CD1c-positive myeloid dendritic cell (primary cell): ENCODE measurements around the gene RNF8.
A peak's percentile ranks its signal among the peaks of the same experiment; 100 is the strongest.
"Not testable (repeated sequence)": the region's sequence is repeated elsewhere in the genome, so short reads cannot be mapped to it uniquely, and the experiment has no call there.

Experiments
- DNase-seq: peaks from one replicate; pipeline ENCODE4 v3.0.0-alpha.2; 2016; ENCODE audit errors: extremely low spot score

RNF8 gene, protein sequence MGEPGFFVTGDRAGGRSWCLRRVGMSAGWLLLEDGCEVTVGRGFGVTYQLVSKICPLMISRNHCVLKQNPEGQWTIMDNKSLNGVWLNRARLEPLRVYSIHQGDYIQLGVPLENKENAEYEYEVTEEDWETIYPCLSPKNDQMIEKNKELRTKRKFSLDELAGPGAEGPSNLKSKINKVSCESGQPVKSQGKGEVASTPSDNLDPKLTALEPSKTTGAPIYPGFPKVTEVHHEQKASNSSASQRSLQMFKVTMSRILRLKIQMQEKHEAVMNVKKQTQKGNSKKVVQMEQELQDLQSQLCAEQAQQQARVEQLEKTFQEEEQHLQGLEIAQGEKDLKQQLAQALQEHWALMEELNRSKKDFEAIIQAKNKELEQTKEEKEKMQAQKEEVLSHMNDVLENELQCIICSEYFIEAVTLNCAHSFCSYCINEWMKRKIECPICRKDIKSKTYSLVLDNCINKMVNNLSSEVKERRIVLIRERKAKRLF

GRCh38 chr6:37353761-37354525 is at the start of gene RNF8:
Gene RNF8, plus strand, starts transcription at chr6:37353983. Its CDS starts 182 bp downstream, at chr6:37354165.
- peak; percentile 84 for DNase-seq

GRCh38 chr6:37304766-37305165 is 49.0 kb upstream of the RNF8 start:
- DNase-seq: no peak

DNA sequence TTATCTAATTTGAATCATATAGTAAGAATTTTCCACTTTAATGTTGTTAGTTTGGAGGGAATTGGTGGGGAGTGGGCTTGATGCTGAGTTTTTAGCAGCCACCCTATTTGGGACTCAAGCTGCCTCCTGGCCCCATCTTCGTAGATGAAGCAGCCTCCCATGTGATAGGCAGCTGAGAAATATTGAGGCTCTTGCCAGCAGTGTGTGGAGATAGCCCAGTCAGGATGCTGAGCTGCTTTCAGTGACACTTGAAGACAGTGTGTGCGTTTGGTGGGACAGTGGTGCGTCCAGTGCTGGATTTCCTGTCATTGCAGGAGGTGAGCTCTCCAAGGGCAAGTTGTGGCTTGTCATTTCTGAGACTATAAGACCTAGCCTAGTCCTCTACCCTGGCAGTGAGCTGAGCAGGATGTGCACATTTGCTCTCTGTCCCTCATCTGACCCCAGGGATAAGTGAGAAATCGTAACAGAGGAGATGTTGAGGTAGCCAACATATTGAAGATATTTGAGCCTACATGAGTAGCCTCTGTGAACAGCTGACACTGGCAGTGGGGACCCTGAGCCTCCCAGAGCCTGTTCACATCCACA is 47.9 kb upstream of the RNF8 start:
- DNase-seq: no peak

GRCh38 chr6:37306624-37307222 is 47.1 kb upstream of the RNF8 start:
- DNase-seq: no peak

GRCh38 chr6:37307484-37307883 is 46.3 kb upstream of the RNF8 start:
- DNase-seq: not testable (repeated sequence)

DNA sequence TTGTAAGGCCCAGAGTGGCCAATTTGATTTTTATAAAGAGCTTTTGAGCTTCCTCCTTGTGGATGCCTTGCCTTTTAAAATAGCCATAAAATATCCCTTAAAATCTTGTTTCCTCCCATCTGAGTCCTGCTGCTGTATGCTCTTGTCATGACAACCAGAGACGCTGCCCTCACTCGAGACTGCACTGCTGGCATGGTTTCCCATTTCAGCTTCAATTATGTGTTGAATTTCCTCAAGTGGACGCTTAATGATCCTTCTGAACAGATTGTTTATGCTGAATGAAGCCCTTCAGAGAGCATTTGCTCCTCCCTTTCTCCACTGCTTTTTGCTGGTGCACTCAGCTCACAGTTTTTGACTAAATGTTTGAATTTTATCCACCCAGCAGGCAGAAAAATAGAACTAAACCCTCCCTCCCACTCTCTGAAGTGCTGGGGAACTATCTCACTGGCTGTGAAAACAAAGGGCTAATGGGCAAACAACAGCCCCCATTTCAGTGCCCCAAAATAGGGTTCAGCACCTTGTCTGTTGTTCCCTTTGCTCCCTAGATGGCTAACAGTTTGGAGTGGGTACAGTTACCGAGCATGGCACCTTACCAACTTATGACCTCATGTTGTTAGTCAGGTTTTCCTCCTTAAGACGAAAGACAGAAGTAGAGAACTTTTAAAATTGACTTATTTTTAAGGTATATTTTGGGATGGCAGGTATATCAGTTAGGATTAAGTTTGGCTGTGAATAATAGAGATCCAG is 45.5 kb upstream of the RNF8 start:
- DNase-seq: no peak

GRCh38 chr6:37309046-37309445 is 44.7 kb upstream of the RNF8 start:
- no peak for DNase-seq

- no peak for DNase-seq
Observed at GRCh38 chr6:37309692-37310091, 44.1 kb upstream of the RNF8 start.

DNA sequence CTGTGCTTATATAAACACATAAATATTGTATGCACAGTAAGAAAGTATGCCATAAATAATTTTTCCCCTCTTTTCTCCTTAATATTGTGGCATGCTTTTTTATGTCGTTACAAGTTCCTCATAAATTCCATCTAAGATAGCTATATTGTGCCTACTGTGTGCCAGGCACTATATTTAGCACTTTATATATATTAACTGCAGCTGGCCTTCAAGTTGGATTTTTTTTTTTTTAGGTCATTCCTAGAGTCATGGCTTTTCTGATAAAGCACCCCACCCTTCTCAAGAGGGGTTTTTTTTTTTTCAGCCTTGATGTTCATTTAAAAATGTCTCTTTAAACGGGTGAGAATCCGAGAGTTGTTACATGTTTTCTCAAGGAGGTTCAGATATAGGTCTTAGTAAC is 42.8 kb upstream of the RNF8 start:
- no peak for DNase-seq

DNA sequence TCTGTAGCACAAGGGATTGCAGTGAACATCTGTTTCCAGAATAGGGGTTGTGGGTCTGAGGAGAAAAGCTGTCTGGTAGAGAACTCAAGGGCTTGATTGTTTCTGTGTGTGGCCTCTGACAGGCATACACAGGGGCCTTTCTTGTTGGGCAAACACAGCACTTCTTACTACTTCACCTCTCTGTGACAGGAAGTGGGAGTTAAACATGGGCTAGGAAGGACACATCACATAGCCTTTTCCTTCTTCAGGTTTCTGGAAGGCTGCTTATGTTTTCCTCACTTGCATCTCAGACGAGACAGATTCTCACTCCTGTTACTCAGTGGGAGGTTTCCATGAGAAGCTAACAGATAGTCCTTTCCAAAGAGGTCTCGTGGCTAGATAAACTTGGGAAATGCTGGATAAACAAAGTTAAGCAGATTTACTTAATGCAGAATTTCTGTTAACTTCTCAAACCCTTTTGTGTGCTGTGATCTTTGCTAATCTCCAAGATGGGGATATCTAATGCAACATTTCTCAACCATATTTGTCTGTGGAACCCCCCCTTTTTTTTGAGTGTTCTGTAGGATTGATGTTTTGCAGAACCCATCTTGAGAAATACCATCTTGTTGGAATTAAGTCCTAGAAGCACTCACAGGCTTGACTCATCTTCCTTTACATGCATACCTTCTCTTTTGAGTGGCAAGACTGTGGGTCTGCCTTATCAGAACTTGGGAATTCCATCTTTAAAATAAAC is 41.9 kb upstream of the RNF8 start:
- DNase-seq: no peak

DNA sequence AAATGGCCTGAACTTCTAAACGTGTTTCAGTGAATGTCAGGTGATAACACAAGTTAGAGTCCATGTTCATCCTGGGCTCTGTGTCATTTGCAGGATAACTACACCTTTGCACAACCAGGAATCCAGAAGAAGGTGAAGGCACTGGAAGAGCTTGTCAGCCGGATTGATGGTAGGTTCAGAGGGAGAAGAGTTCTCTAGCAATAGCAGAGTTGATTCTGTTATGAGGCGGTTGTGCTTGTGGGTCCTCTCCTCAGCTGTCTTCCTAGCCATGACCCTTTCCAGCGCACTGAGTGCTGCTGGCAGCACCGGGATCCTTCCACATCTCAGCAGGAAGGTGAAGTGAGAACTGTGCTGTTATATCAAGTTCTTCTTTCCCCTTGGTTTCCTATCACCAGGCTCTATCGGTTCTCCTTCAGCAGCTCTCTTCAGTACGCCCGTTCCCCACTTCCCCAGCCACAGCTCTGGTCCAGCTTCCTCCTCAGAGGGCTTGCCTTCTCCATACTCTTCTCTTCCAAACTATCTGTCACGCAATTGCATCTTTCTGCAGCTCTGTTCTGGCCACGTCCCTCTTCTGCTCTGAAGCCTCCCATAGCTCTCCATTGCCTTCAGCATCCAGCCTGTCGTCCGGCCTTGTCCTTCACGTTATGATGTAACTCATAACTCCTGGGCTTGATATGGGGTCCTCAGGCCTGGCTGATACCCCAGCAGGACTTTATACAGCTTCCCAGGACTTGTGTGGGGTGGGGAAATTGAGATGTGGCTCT is 39.9 kb upstream of the RNF8 start:
- DNase-seq: peak; percentile 46

- peak; percentile 11 for DNase-seq
Observed at GRCh38 chr6:37314487-37315156, 39.2 kb upstream of the RNF8 start.

DNA sequence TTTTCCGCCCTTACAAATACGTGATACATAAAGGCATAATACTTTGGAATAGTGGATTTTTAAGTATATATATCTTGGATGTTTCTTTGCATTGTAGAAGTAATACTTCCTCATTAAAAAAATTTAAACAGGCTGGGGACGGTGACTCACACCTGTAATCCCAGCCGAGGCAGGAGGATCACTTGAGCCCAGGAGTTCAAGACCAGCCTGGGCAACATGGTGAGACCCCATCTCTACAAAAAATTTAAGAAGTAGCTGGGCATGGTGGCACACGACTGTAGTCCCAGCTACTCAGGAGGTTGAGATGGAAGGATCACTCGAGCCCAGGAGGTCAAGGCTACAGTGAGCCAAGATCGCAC is 38.6 kb upstream of the RNF8 start:
- no peak for DNase-seq

DNA sequence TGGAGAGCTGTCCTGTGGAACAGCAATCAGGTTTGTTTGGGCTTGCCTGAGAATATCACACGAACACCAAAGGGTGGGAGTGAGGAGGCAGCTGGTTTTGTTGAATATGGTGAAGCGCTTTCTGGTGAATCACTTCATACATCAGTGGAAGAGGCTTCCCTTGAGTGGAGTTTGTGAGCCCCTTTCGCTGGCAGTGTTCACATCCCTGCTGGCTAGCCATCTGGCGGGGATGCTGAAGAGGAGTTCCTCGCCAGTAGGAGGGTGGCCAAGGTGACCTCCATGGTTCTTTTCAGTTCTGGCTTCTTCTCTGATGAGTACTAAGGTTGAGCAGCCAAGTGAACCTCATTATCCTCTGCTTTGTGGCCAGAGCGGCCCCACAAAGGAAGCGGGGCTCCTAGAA is 37.7 kb upstream of the RNF8 start:
- DNase-seq: no peak

DNA sequence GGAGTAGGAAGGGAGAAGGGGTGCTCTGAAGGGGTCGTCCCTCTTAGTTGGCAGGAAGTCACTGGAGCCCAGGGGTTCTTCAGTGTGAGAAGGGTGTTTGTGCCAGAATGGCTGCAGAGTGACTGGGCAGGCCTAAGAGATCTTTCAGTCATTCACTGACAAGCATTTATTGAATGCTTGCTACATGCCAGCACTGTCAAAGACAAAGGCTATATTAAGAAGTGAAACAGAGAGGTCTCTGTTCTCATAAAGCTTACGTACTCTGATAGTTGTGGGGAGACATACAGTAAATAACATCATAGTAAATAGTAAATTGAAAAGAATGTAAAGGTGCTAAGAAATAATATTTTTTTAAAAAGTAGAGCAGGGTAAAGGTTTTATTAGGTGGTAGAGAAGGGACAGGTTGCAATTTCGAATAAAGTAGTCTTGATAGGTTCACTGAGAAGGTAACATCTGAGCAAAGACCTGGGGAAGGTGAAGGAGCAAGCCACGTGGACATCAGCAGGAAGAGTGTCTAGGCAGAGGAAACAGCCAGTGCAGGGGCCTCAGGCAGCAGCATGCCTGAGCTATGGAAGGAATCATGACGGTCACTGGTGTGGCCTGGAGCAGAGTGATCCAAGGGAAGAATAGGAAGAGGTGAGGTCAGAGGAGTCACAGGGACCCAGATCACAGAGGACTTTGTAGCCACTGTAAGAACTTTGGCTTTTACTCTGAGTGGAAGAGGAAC is 36.3 kb upstream of the RNF8 start:
- DNase-seq: no peak

DNA sequence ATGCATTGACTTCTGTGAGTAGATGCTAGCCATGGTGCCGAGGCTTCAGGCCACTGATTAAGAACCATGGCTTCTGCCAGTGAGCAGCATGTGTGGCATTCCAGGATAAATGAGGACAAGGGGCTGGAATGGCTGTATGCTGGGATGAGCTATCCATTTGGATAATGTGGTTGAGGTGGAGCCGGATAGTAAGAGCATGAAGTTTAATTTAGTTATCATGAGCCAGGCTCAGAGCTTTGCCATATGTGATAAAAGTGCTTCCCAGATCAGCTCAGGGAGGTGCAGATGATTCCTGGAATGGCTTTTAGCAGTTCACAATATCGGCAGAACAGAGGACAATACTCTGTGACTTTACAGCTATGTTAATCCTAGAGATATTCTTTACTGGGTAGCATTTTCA is 34.6 kb upstream of the RNF8 start:
- DNase-seq: no peak

GRCh38 chr6:37319856-37320480 is 33.8 kb upstream of the RNF8 start:
- no peak for DNase-seq

DNA sequence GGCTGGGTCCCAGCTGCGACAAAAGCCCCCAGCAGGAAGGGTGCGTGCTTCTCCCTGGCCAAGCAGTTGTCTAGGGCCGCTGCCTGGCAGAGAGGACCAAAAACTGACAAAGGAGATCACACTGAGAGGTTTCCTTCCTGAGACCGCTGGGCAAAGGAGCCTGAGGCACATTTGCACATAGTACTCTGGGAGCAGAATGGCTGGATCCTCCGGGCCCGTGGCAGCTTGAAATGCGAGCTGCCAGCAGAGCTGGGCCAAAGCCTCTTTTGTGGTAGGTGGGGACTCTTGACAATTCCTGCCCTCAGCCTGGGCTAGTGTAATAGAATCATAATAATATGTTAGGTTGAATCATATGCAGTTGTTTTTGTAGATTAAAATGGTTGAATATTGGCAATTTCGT is 33.1 kb upstream of the RNF8 start:
- no peak for DNase-seq
